SH-SY5Y (cell line): Measurements from ENCODE around the gene MYPN.
A peak's percentile ranks its signal among the peaks of the same experiment; 100 is the strongest.

ENCODE experiments used
- GATA2 ChIP-seq: IDR thresholded peaks from 2 replicates; pipeline ENCODE4 v1.6.1; 2011; ENCODE audit warnings: mild to moderate bottlenecking, low read depth, low read length
- GATA3 ChIP-seq: IDR thresholded peaks from 2 replicates; pipeline ENCODE4 v1.6.1; 2011; ENCODE audit warnings: low read depth, mild to moderate bottlenecking, low read length, moderate library complexity

Gene MYPN

DNA sequence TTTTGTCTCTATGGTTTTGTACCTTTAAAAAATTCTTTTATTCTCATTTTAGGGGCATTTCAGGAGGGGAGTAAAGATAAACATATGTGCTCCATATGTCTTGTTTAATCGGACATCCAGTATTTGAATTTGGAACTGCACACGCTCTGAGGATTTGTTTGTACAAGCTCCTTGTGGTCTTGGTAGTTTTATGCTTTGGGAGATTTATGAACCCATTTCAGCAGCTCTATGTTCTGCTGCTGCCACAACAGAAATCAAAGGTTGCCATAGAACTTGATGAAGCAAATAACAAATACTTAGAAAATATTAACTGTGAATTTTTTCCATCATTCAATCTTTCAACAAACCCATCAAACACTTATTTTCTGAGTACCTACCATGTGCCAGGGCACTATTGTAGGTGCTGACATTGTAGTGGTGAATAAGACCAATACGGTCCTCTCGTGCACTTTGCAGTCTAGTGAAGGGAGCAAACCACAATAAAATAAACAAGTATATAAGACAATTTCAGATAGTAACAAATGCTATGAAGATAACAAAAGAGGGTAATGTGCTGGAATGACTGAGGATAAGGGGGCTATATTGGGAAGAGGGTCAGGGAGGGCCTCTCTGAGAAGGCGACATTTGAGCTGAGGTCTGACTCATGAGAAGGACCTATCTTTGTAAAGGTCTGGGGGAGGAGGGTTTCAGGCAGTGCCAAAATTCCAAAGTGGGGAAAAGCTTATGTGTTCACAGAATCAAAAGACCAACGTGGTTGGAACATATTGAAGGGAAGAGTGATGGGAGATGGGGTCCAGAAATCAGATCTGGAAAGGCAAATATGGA lies 30.4 kb downstream of the MYPN start:
- no peak for TF ChIP-seq GATA3
- TF ChIP-seq GATA2, result no peak

DNA sequence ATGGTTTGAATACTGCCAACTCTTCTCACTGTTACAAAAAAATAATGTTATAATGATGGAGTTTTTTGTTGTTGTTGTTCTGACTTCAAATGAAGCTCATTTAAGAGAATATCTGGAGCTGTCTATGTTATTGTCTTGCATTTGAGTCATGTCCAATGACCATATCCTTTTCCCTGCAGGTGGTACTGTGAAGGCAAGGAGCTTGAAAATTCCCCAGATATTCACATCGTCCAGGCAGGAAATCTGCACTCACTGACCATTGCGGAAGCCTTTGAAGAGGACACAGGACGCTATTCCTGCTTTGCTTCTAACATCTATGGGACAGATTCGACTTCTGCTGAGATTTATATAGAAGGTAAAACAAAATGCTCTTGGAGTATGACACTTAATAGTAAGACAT lies 33.5 kb downstream of the MYPN start:
- TF ChIP-seq GATA3 (no peak), GATA2 (no peak)

DNA sequence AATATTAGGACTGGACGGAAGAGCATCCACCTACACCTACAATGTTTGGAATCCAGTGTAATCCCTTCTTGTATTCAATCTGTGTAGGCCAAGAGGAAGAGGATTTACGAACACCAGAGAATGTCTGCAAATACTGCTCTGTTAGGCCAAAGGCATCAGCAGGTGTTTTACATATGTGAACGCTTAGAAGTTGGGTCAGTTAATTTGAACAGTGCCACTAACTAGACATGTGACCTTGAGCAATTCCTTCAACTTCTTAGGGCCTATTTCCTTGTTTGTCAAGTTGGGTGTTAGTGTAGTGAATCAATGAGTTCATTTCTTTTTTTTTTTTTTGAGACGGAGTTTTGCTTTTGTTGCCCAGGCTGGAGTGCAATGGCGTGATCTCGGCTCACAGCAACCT lies 35.4 kb downstream of the MYPN start:
- TF ChIP-seq GATA3 (no peak), GATA2 (no peak)

DNA sequence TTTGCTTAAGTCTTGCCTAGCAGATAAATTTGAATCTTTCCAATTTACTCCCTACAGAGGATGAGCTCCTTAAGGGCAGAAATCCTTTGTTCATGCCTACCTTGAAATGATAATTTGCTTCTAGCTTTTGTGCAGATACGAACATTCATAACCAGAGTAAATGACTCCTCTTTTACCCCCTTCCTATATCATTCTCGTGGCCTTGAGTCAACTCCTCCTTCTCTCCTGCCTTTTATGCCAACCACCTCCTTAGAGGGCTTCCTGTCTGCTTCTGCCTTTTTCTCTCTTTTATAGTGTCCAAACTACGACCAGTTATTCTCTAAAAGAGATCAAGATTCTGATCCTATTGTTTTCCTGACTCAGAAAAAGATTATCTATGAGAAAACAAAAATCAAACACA lies 36.4 kb downstream of the MYPN start:
- TF ChIP-seq GATA2, result no peak

DNA sequence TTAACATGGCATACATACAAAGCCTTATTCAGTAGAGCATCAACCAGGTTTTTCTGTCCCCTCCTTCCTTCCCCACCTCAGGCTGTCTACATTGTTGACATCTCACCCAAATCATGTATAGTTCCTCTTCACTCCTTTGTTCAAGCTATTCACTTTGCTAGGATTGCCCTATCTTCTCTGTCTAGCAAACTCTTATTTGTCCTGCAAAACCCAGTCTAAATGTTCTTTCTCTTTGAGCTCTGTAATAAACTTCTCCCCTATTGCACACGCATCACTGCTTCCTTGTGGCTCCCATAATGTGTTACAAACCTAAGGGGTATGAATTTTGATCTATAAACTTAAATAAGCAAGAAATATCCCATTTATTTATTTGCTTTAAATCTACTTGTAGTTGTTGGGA lies 36.8 kb downstream of the MYPN start:
- TF ChIP-seq GATA3 (no peak), GATA2 (no peak)

DNA sequence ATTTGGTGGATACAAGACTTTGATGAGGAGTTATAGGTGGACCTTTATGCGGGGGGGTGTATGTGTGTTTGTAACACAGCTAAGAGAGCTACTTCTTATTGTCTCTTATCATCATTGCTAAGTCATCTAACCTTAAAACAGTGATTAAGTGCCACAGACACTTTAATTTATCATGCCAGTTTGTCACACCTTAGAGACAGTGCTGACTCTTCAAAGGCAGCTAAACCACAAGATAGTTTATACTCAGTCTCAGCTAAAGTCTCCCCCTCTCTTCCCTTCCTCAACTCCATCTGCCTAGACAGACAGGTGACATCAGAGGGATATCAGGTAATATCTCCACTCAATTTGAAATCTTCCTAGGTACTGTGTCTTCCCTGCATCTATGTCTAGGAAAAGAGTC lies 42.2 kb downstream of the MYPN start:
- no peak for TF ChIP-seq GATA3
- TF ChIP-seq GATA2, result no peak

DNA sequence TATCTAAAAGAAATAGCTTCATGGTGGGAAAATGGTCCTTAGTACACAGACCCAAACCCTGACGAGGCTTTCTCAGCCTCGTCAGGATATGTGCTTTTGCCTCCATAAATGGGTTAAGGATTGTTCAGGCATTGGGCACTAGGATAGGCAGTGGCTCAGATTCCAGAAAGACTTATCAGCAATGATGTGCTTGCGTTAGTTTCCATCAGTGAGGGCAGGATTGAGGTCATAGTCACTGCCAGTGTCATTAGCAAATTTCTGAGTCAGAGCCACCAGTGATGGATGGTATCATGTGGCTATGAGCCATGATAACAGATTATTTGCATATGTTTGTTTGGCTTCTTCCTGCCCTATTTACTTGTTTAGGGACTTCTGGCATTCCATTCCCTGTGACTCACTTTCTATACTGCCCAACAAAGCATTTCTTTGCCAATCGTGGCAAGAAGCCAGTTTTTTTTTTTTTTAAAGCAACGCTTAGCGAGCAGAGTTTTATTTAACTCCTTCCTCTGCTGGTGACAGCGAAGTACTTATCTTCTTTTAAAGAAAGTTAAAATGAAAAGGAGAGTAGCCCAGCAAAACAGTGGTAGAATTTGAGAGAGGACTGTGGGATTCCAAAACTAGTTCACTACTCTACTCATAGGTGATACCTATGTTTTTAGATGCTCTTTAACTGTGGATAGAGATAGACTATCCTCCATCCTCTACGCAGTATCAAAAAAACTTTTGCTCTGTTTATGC lies 44.4 kb downstream of the MYPN start:
- TF ChIP-seq GATA3, result no peak
- peak; percentile 26; the same call in 1 of the 2 replicates for TF ChIP-seq GATA2

DNA sequence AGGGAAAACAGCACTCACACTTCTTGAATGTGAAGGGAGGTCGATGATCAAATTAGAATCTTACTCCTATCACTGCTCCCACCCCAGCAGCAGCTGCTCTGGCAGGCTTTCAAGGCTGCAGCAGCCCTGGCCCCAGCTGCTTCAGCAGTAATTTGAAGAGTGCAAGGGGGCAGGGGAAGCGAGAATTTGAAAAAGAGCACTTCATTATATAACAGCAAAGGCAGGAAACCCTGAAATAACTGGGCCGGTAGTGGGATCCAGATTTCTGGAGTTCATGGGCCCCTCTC lies 44.9 kb downstream of the MYPN start:
- no peak for TF ChIP-seq GATA2
- no peak for TF ChIP-seq GATA3

DNA sequence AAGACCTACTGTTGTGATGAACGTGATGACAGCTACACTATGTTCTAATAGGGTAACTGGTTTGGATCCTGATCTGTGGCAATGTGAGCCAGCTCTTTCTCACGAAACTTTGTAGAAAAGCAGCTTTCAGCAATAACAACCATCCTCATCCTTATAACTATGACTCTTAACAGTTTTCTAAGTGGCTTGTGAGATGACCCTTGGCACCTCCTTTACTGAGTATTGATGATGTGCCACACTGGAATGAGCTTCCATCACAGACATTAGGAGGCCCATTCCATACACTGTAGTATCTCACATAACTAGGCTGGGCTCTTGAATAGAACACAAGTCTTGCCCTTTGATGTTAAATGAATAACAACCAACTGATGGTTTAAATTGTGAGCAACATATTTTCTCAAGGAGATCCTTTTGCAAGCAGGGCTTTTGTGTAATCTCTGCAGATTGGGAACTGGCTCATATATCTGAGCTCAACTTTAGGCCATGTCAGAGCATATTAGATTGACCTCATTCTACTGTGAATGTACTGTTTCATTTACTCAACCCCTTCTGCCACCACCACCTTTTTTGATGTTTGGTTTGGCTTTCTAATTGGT lies 46.4 kb downstream of the MYPN start:
- TF ChIP-seq GATA2 (no peak), GATA3 (no peak)

DNA sequence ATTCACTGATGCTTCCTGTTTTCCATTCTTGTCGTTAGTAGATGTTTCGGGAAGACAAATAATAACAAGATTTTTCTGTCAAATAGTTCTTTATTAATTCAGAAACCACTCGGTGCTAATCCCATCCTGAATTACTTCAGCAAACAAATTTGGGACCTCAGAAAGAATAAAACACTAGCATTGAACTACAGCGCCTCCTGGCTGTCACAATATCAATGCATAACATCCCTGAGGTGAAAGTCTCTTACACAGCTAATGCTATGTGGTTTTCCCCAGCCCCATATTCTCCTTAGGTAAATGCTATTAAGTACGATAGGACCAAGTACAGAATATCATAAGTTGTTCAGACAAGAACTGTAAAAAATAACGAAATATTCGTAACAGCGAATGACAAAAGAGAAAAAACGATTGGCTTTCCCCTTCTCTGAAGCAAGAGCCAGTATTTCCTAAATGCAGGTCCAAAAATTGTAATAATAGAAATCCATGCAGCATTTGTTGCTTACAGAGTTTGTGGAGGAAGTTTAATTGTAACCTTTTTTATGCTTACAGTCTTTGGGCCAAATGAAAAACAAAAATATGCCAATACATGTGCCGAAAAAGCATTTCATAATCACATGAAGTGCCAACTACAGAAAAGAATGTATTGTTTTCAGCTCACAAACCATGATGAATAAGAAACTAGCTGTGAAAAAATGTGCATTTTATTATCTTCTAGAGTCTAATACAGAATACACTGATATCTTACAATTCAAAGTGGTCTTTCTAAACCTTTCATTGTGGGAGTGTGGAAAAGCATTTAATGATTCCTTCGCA lies 47.3 kb downstream of the MYPN start:
- TF ChIP-seq GATA2 (no peak), GATA3 (no peak)

DNA sequence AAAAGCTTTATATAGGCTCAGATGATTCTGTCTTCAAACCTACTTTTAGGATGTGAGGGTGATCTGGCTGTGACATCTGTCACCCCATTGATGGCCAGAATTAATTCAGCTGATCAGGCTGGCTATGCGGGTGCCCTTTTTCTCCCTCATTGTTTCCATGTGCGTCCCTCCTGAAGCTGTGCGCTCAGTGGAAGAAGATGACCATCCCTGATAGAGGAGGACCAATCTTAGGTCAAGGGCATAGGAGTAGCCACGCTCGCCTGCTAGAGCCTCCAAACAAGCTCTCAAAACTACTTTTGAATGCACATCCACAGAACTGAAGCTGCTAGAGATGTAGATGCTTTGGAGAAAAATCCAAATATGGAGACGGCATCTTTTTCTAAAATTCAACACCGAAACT lies 48.7 kb downstream of the MYPN start:
- TF ChIP-seq GATA2 (no peak), GATA3 (no peak)

DNA sequence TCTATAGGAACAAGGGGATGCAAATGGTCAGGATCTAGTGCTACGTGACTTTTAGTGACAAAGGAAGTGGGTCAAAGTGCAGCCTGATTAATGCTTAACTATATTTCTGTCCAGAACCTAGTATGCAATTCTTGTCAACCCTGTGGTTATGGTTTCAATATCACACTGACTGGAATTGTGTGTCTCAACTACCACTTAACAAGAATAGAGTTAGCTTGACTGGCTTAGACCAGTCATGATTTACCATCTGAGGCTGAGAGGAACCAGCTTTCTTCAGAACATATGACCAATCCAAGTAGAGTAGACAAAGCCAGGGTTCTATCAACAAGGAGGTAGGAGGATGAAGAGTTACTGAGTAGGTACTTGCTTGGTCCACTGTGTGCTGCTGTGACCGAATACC lies 54.4 kb downstream of the MYPN start:
- TF ChIP-seq GATA3 (no peak), GATA2 (no peak)

DNA sequence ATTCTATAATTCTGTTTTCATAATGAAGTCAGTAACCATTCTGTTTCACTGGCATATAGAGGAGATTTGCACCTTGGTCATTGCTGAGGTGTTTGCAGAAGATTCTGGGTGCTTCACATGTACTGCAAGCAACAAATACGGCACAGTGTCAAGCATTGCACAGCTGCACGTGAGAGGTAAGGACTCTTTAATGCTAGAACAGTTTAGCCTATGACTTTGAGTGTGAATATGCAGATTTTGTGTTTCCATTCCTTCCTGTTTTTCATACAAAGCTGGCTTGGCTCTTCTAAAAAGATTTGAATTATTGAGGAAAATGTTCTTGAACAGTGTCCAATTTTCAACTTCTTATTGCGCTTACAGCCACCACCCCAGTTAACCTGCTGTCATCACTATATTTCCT lies 56.4 kb downstream of the MYPN start:
- TF ChIP-seq GATA3, result no peak
- no peak for TF ChIP-seq GATA2

DNA sequence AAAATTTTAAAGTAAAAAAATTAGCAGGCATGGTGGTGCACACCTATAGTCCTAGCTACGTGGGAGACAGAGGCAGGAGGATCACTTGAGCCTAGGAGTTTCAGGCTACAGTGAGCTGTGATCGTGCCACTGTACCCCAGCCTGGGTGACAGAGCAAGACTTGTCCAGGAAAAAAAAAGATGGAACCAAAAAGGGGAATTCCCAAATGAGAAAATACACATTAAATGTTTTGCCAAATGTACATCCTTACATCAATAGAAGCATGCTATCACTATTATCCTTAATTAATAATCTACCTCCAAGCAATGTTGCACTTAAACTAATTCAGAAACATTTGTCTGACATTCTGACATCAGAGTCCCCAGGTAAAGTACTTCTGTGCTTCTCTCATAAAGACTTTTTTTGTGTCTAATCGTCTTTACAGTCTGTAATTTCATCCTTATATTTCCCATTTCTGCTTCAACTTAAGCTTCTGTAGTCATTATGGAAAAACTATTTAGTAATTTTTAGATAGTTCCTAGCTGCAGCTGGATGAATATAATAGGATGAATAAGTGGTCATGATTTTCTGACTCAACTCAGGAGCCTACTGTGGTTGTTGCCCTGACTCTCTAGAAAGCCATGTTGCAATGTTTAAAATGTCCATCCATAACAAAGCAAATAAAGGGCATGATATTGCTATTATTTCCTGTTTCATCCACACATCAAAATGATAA lies 57.7 kb downstream of the MYPN start:
- TF ChIP-seq GATA3, result no peak
- TF ChIP-seq GATA2, result no peak
